ENCODE results near the gene CLDN4.
A peak's percentile ranks its signal among the peaks of the same experiment; 100 is the strongest.

Gene CLDN4

DNA sequence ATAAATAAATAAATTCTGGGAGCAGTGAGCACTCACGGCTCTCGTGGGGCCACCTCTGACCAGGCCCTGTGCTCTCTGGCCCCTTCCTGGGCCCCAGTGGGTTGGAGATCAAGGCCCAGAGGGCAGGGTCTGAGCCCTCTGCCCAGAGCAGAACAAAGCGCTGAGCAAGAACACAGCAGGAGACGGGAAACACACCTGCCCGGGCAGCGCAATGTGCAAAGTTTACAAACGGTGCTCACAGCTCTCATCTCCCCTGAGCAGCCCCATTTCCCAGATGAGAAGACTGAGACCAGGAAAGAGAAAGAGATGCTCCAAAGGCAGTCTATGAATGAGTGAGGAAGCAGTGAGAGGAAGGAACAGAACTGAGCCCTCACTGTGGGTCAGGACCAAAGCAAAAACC is 8.5 kb downstream of the CLDN4 start:
- Histone ChIP-seq H3K9me2 (replicated peaks; ENCODE audit: low read depth, low read length) (no peaks in the 10 kb centered on the region), H3K36me3 (ENCODE audit: insufficient read depth, low read length) (no peaks in the 10 kb centered on the region), H3K79me2 (ENCODE audit: insufficient read depth, low read length) (no peaks in the 10 kb centered on the region), H3K9ac (ENCODE audit: low read depth, low read length, poor library complexity, severe bottlenecking) (no peak overlapping the region), H3K4me1 (ENCODE audit: insufficient read depth, low read length, poor library complexity, severe bottlenecking) (peaks cover 17% of the 10 kb centered on the region), H2AFZ (ENCODE audit: low read length) (no peak overlapping the region), H3F3A (ENCODE audit: low read depth) (no peaks in the 10 kb centered on the region), H3K27me3 (ENCODE audit: insufficient read depth, low read length, poor library complexity, severe bottlenecking) (no peaks in the 10 kb centered on the region), H3K9me3 (ENCODE audit: insufficient read depth, low read depth, low read length) (no peaks in the 10 kb centered on the region), H3K4me2 (ENCODE audit: low read depth, low read length, poor library complexity, severe bottlenecking) (no peak overlapping the region), H3K4me3 (ENCODE audit: low read length, poor library complexity, severe bottlenecking) (no peak overlapping the region), H4K20me1 (ENCODE audit: insufficient read depth, low read length, poor library complexity, severe bottlenecking) (no peaks in the 10 kb centered on the region)
- TF ChIP-seq CTCF (conservative IDR thresholded peaks at IDR 0.05; ENCODE audit: low read length) (no peak), EZH2phosphoT487 (IDR thresholded peaks at IDR 0.05; ENCODE audit: borderline replicate concordance) (no peak)

GRCh38 chr7:73839743-73840714 is 9.2 kb downstream of the CLDN4 start:
- Histone ChIP-seq H3K4me1 (ENCODE audit: insufficient read depth, low read length, poor library complexity, severe bottlenecking) (peaks cover 17% of the 10 kb centered on the region), H3K36me3 (ENCODE audit: insufficient read depth, low read length) (no peaks in the 10 kb centered on the region), H3K9me3 (ENCODE audit: insufficient read depth, low read depth, low read length) (no peaks in the 10 kb centered on the region), H3K79me2 (ENCODE audit: insufficient read depth, low read length) (no peaks in the 10 kb centered on the region), H3K4me3 (ENCODE audit: low read length, poor library complexity, severe bottlenecking) (no peak overlapping the region), H2AFZ (ENCODE audit: low read length) (no peak overlapping the region), H3K9me2 (replicated peaks; ENCODE audit: low read depth, low read length) (no peaks in the 10 kb centered on the region), H3K4me2 (ENCODE audit: low read depth, low read length, poor library complexity, severe bottlenecking) (no peak overlapping the region), H3K27me3 (ENCODE audit: insufficient read depth, low read length, poor library complexity, severe bottlenecking) (no peaks in the 10 kb centered on the region), H3F3A (ENCODE audit: low read depth) (no peaks in the 10 kb centered on the region), H3K9ac (ENCODE audit: low read depth, low read length, poor library complexity, severe bottlenecking) (no peak overlapping the region), H4K20me1 (ENCODE audit: insufficient read depth, low read length, poor library complexity, severe bottlenecking) (no peaks in the 10 kb centered on the region)
- TF ChIP-seq EZH2phosphoT487 (IDR thresholded peaks at IDR 0.05; ENCODE audit: borderline replicate concordance) = no peak
- TF ChIP-seq CTCF (conservative IDR thresholded peaks at IDR 0.05; ENCODE audit: low read length) = peak; percentile 51

GRCh38 chr7:73840715-73841379 is 10.1 kb downstream of the CLDN4 start:
- TF ChIP-seq EZH2phosphoT487 (IDR thresholded peaks at IDR 0.05; ENCODE audit: borderline replicate concordance) (no peak), CTCF (conservative IDR thresholded peaks at IDR 0.05; ENCODE audit: low read length) (no peak)
- no peak overlapping the region for H2AFZ ChIP-seq (ENCODE audit: low read length)
- H3K9me3 ChIP-seq (ENCODE audit: insufficient read depth, low read depth, low read length) = no peaks in the 10 kb centered on the region
- H3K4me2 ChIP-seq (ENCODE audit: low read depth, low read length, poor library complexity, severe bottlenecking) = no peak overlapping the region
- no peak overlapping the region for H3K9ac ChIP-seq (ENCODE audit: low read depth, low read length, poor library complexity, severe bottlenecking)
- no peaks in the 10 kb centered on the region for H3K27me3 ChIP-seq (ENCODE audit: insufficient read depth, low read length, poor library complexity, severe bottlenecking)
- H4K20me1 ChIP-seq (ENCODE audit: insufficient read depth, low read length, poor library complexity, severe bottlenecking) = no peaks in the 10 kb centered on the region
- H3F3A ChIP-seq (ENCODE audit: low read depth) = no peaks in the 10 kb centered on the region
- H3K4me1 ChIP-seq (ENCODE audit: insufficient read depth, low read length, poor library complexity, severe bottlenecking) = peaks cover 17% of the 10 kb centered on the region
- H3K36me3 ChIP-seq (ENCODE audit: insufficient read depth, low read length) = no peaks in the 10 kb centered on the region
- H3K79me2 ChIP-seq (ENCODE audit: insufficient read depth, low read length) = no peaks in the 10 kb centered on the region
- no peak overlapping the region for H3K4me3 ChIP-seq (ENCODE audit: low read length, poor library complexity, severe bottlenecking)
- no peaks in the 10 kb centered on the region for H3K9me2 ChIP-seq (replicated peaks; ENCODE audit: low read depth, low read length)
